Smooth muscle cell (in vitro differentiated cells): ENCODE results near the gene RHOH. TPM values are rescaled to one million over a fixed set of nuclear protein-coding genes. Genes with fewer than 3 reads are reported as not detected.

Experiments used
- DNase-seq: peaks from one replicate; lab custom pipeline; 2025; ENCODE audit not compliant: unreplicated experiment; lab: John Stamatoyannopoulos, UW
- H2AFZ ChIP-seq: fragments of 200-600 bp; sonication (generic); 2 replicates; pipeline ENCODE4 v1.6.0; 2016; ENCODE audit warnings: antibody characterized with exemption, low read depth, mild to moderate bottlenecking
- H3F3A ChIP-seq: fragments of 200-600 bp; sonication (generic); 2 replicates; pipeline ENCODE4 v1.6.0; 2017; ENCODE audit warnings: antibody characterized with exemption, low read depth
- H3K27ac ChIP-seq: fragments of 200-600 bp; sonication (generic); 2 replicates; pipeline ENCODE4 v1.5.1; 2016; ENCODE audit warnings: low read depth, mild to moderate bottlenecking
- H3K27me3 ChIP-seq: fragments of 200-600 bp; sonication (generic); 2 replicates; pipeline ENCODE4 v1.6.1; 2016; ENCODE audit warnings: low read depth, mild to moderate bottlenecking
- H3K36me3 ChIP-seq: fragments of 200-600 bp; sonication (generic); 2 replicates; pipeline ENCODE4 v1.5.1; 2016; ENCODE audit warnings: low read depth
- H3K4me1 ChIP-seq: fragments of 200-600 bp; sonication (generic); 2 replicates; pipeline ENCODE4 v1.5.1; 2016; ENCODE audit warnings: low read depth
- H3K4me2 ChIP-seq: fragments of 200-600 bp; sonication (generic); 2 replicates; pipeline ENCODE4 v1.6.0; 2016; ENCODE audit warnings: mild to moderate bottlenecking
- H3K4me3 ChIP-seq: fragments of 200-600 bp; sonication (generic); 2 replicates; pipeline ENCODE4 v1.5.1; 2016; ENCODE audit warnings: mild to moderate bottlenecking
- H3K79me2 ChIP-seq: fragments of 200-600 bp; sonication (generic); 2 replicates; pipeline ENCODE4 v1.6.0; 2016; ENCODE audit warnings: low read depth, mild to moderate bottlenecking
- H3K9ac ChIP-seq: fragments of 200-600 bp; sonication (generic); 2 replicates; pipeline ENCODE4 v1.6.0; 2016; ENCODE audit warnings: low read depth
- H3K9me3 ChIP-seq: fragments of 200-600 bp; sonication (generic); replicated peaks from 2 replicates; pipeline ENCODE4 v1.5.1; 2016; ENCODE audit warnings: low read depth
- H4K20me1 ChIP-seq: fragments of 200-600 bp; sonication (generic); 2 replicates; pipeline ENCODE4 v1.6.0; 2016; ENCODE audit warnings: low read depth
- WGBS: methylation state at CpG from one replicate; pipeline ENCODE4 v1.1.7; 2016; ENCODE audit warnings: low lambda C conversion rate; 5-methylcytosine and 5-hydroxymethylcytosine counted together
- polyA plus RNA-seq: library from polyadenylated mRNA; unstranded; fragments of >200 nt; fragmentation: Nextera tagmentation; extraction: Ambion mirVana; gene quantifications from 2 replicates; pipeline ENCODE4 v1.2.1, GENCODE V29; 2016
- total RNA-seq: library from RNA; depleted of rRNA; stranded (reverse); fragments of >200 nt; gene quantifications from 2 replicates; pipeline ENCODE4 v1.2.3, GENCODE V29; 2014
- TF ChIP-seq, protein P1 (sequence below): fragments of 200-600 bp; sonication (generic); IDR thresholded peaks from 2 replicates; pipeline ENCODE4 v1.5.1; 2017; ENCODE audit warnings: borderline replicate concordance, mild to moderate bottlenecking, antibody characterized with exemption; ENCODE audit not compliant: insufficient read depth, poor library complexity, severe bottlenecking

Gene RHOH
- total and polyA plus RNA-seq, 2 experiments from 2014 or later = 0.46 TPM; not detected in 1

DNA sequence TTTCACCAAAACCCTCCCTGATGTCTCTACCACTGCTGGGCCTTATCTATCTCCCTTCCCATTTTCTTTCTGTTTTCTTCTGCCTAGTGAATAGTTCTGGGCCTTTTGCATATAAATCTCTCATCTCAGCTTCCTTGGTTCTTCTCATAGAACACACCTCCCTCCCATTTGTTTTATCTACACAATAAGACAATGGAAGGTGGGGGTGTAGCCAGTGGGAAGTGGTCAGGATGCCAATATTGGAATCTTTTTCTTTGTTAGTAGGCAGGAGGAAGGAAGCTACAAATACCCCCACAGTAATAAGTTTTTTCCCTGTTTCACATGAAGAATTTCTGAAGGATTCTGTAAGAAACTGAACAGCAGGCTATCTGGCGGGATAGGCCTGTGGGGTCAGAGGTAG is 30.9 kb upstream of the RHOH start:
- no peaks in the 10 kb centered on the region for H4K20me1 ChIP-seq
- no peaks in the 10 kb centered on the region for H3K9me3 ChIP-seq
- no peaks in the 10 kb centered on the region for H3K27me3 ChIP-seq
- H3K79me2 ChIP-seq = no peaks in the 10 kb centered on the region
- H2AFZ ChIP-seq = no peak overlapping the region
- H3K36me3 ChIP-seq = peaks cover 7% of the 10 kb centered on the region
- no peak for DNase-seq
- H3K9ac ChIP-seq = no peak overlapping the region
- no peak overlapping the region for H3K4me3 ChIP-seq
- no peak overlapping the region for H3K27ac ChIP-seq
- TF ChIP-seq, protein P1, sequence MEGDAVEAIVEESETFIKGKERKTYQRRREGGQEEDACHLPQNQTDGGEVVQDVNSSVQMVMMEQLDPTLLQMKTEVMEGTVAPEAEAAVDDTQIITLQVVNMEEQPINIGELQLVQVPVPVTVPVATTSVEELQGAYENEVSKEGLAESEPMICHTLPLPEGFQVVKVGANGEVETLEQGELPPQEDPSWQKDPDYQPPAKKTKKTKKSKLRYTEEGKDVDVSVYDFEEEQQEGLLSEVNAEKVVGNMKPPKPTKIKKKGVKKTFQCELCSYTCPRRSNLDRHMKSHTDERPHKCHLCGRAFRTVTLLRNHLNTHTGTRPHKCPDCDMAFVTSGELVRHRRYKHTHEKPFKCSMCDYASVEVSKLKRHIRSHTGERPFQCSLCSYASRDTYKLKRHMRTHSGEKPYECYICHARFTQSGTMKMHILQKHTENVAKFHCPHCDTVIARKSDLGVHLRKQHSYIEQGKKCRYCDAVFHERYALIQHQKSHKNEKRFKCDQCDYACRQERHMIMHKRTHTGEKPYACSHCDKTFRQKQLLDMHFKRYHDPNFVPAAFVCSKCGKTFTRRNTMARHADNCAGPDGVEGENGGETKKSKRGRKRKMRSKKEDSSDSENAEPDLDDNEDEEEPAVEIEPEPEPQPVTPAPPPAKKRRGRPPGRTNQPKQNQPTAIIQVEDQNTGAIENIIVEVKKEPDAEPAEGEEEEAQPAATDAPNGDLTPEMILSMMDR = no peak
- 100% methylated on average over 1 of the region's 1 CpG for WGBS
- H3K4me1 ChIP-seq = no peaks in the 10 kb centered on the region
- peaks cover 3% of the 10 kb centered on the region for H3F3A ChIP-seq
- no peak overlapping the region for H3K4me2 ChIP-seq

- peaks cover 5% of the 10 kb centered on the region for H3F3A ChIP-seq
- no peak for DNase-seq
- no peak overlapping the region for H2AFZ ChIP-seq
- no peak overlapping the region for H3K4me2 ChIP-seq
- H4K20me1 ChIP-seq = no peaks in the 10 kb centered on the region
- no peaks in the 10 kb centered on the region for H3K79me2 ChIP-seq
- TF ChIP-seq, protein P1 = no peak
- no peak overlapping the region for H3K9ac ChIP-seq
- H3K27ac ChIP-seq = no peak overlapping the region
- no peaks in the 10 kb centered on the region for H3K27me3 ChIP-seq
- H3K36me3 ChIP-seq = peaks cover 7% of the 10 kb centered on the region
- H3K9me3 ChIP-seq = no peaks in the 10 kb centered on the region
- no peak overlapping the region for H3K4me3 ChIP-seq
- H3K4me1 ChIP-seq = no peaks in the 10 kb centered on the region
Measured at GRCh38 chr4:40168070-40168469, 28.8 kb upstream of the RHOH start.

GRCh38 chr4:40170588-40170987 is 26.2 kb upstream of the RHOH start:
- Histone ChIP-seq H3F3A (peaks cover 5% of the 10 kb centered on the region), H3K36me3 (peaks cover 7% of the 10 kb centered on the region), H3K27me3 (no peaks in the 10 kb centered on the region), H2AFZ (no peak overlapping the region), H3K4me3 (no peak overlapping the region), H3K79me2 (no peaks in the 10 kb centered on the region), H4K20me1 (no peaks in the 10 kb centered on the region), H3K9me3 (no peaks in the 10 kb centered on the region), H3K4me1 (no peaks in the 10 kb centered on the region), H3K9ac (no peak overlapping the region), H3K4me2 (no peak overlapping the region), H3K27ac (no peak overlapping the region)
- DNase-seq = no peak
- TF ChIP-seq, protein P1 = no peak

GRCh38 chr4:40173470-40173875 is 23.4 kb upstream of the RHOH start:
- H3K36me3 ChIP-seq = no peaks in the 10 kb centered on the region
- H3K27me3 ChIP-seq = no peaks in the 10 kb centered on the region
- no peaks in the 10 kb centered on the region for H3K9me3 ChIP-seq
- no peak for DNase-seq
- TF ChIP-seq, protein P1 = no peak
- no peaks in the 10 kb centered on the region for H3K79me2 ChIP-seq
- H2AFZ ChIP-seq = no peak overlapping the region
- no peaks in the 10 kb centered on the region for H3K4me1 ChIP-seq
- no peak overlapping the region for H3K27ac ChIP-seq
- peaks cover 5% of the 10 kb centered on the region for H3F3A ChIP-seq
- 86% methylated on average over 4 of the region's 4 CpGs for WGBS
- no peaks in the 10 kb centered on the region for H4K20me1 ChIP-seq
- H3K4me2 ChIP-seq = no peak overlapping the region
- H3K4me3 ChIP-seq = no peak overlapping the region
- no peak overlapping the region for H3K9ac ChIP-seq
